UCSD-AML1 (cell line): ENCODE measurements around the gene SETBP1.

Source experiments
- DNase-seq: peaks from one replicate; lab custom pipeline; 2025; ENCODE audit not compliant: unreplicated experiment; lab: John Stamatoyannopoulos, UW

The SETBP1 gene

GRCh38 chr18:44921974-44922373 lies 241.3 kb downstream of the SETBP1 start:
- DNase-seq = no peak

- no peak for DNase-seq
Measured at GRCh38 chr18:44922968-44923367, 242.3 kb downstream of the SETBP1 start.

- no peak for DNase-seq
Measured at GRCh38 chr18:44924785-44925499, 244.3 kb downstream of the SETBP1 start.

GRCh38 chr18:44927127-44927849 lies 246.6 kb downstream of the SETBP1 start:
- no peak for DNase-seq

GRCh38 chr18:44934901-44935300 lies 254.2 kb downstream of the SETBP1 start:
- no peak for DNase-seq

- DNase-seq = no peak
Measured at GRCh38 chr18:44935455-44935854, 254.8 kb downstream of the SETBP1 start.

GRCh38 chr18:44936485-44936884 lies 255.8 kb downstream of the SETBP1 start:
- DNase-seq = no peak

GRCh38 chr18:44937960-44938719 lies 257.5 kb downstream of the SETBP1 start:
- no peak for DNase-seq

GRCh38 chr18:44938720-44939665 lies 258.3 kb downstream of the SETBP1 start:
- DNase-seq = no peak

GRCh38 chr18:44941516-44941915 lies 260.8 kb downstream of the SETBP1 start:
- no peak for DNase-seq

- no peak for DNase-seq
Measured at GRCh38 chr18:44942073-44942472, 261.4 kb downstream of the SETBP1 start.

GRCh38 chr18:44943311-44943881 lies 262.7 kb downstream of the SETBP1 start:
- no peak for DNase-seq

- no peak for DNase-seq
Measured at GRCh38 chr18:44944461-44944860, 263.8 kb downstream of the SETBP1 start.

GRCh38 chr18:44945888-44946401 lies 265.3 kb downstream of the SETBP1 start:
- DNase-seq = no peak

GRCh38 chr18:44946529-44947113 lies 265.9 kb downstream of the SETBP1 start:
- no peak for DNase-seq

GRCh38 chr18:44949967-44950366 lies 269.3 kb downstream of the SETBP1 start:
- no peak for DNase-seq

- DNase-seq = no peak
Measured at GRCh38 chr18:44950685-44951195, 270.1 kb downstream of the SETBP1 start.

- DNase-seq = no peak
Measured at GRCh38 chr18:44951748-44952147, 271.1 kb downstream of the SETBP1 start.

- DNase-seq = no peak
Measured at GRCh38 chr18:44954257-44954656, 273.6 kb downstream of the SETBP1 start.

- DNase-seq = no peak
Measured at GRCh38 chr18:44955825-44956224, 275.1 kb downstream of the SETBP1 start.
